PC-9 (cell line): ENCODE data around the gene MX2.

Source experiments
- CTCF ChIP-seq: fragments of 200-600 bp; sonication (generic); conservative IDR thresholded peaks from 2 replicates; pipeline ENCODE4 v1.6.1; 2017; ENCODE audit warnings: mixed run types, antibody characterized with exemption, mild to moderate bottlenecking, moderate library complexity
- EZH2 ChIP-seq: fragments of 200-600 bp; sonication (generic); IDR thresholded peaks from 2 replicates; pipeline ENCODE4 v1.8.0; 2017; ENCODE audit warnings: antibody characterized with exemption, low read depth

GRCh38 chr21:41326414-41327080 is 35.3 kb upstream of the MX2 start:
- TF ChIP-seq CTCF (no peak), EZH2 (no peak)
